HEK293 (cell line): ENCODE results near the gene HNRNPL.
A peak's percentile ranks its signal among the peaks of the same experiment; 100 is the strongest.

ENCODE experiments used
- ZNF660 ChIP-seq: fragments of 450-650 bp; IDR thresholded peaks from 2 replicates; pipeline ENCODE4 v1.5.1; 2018; ENCODE audit warnings: missing biosample characterization, mild to moderate bottlenecking, missing genetic modification characterization
- ZNF704 ChIP-seq: fragments of 450-650 bp; formaldehyde crosslinking; IDR thresholded peaks from 2 replicates; pipeline ENCODE4 v1.5.1; 2016; ENCODE audit warnings: missing biosample characterization, missing genetic modification characterization

GRCh38 chr19:38850436-38850975 lies 720 bp upstream of the HNRNPL start:
- TF ChIP-seq ZNF660 (tag by site-specific recombination) (peak; percentile 90), ZNF704 (no peak)
